Upper lobe of right lung (tissue), 1 donor: Measurements from ENCODE around the gene ZC3H7B. TPM values are rescaled to one million over a fixed set of nuclear protein-coding genes. Genes with fewer than 3 reads are reported as not detected.
A peak's percentile ranks its signal among the peaks of the same experiment; 100 is the strongest.

ENCODE experiments used
- ATAC-seq: fragments of 200-7000 bp; cut with Tn5 transposase; one replicate; pipeline ENCODE4 v1.9.1; 2020; ENCODE audit warnings: mild to moderate bottlenecking, moderate library complexity
- DNase-seq: peaks from one replicate; pipeline ENCODE4 v3.0.0-alpha.2; 2020
- H3K27ac ChIP-seq: fragments of 200-600 bp; one replicate; pipeline ENCODE4 v1.8.0; 2022
- H3K27me3 ChIP-seq: fragments of 200-600 bp; one replicate; pipeline ENCODE4 v1.8.0; 2022; ENCODE audit warnings: mild to moderate bottlenecking
- H3K36me3 ChIP-seq: fragments of 200-600 bp; one replicate; pipeline ENCODE4 v1.8.0; 2022
- H3K4me1 ChIP-seq: fragments of 200-600 bp; one replicate; pipeline ENCODE4 v1.8.0; 2022
- H3K4me3 ChIP-seq: fragments of 200-600 bp; one replicate; pipeline ENCODE4 v1.8.0; 2022; ENCODE audit warnings: mild to moderate bottlenecking
- H3K9me3 ChIP-seq: fragments of 200-600 bp; one replicate; pipeline ENCODE4 v1.8.0; 2022
- CTCF ChIP-seq: fragments of 200-600 bp; IDR thresholded peaks from one replicate; pipeline ENCODE4 v1.8.0; 2022; ENCODE audit warnings: antibody characterized with exemption
- intact Hi-C: fragments of 100-400 bp; cut with DNase I; formaldehyde crosslinking; loops from one replicate; pipeline ENCODE4 v1.11.0; 2022
- microRNA-seq: library from miRNA; unstranded; fragments of <30 nt; microRNA quantifications from one replicate; pipeline ENCODE4 v1.2.0, GENCODE V29; 2020; ENCODE audit warnings: borderline microRNAs expressed
- total RNA-seq: library from RNA; stranded (reverse); fragmentation: NEBNext Ultra II Directional; extraction: Animal tissue kit (Norgen Biotek cat#: 25700); gene quantifications from one replicate; pipeline ENCODE4 v1.2.1, GENCODE V29; 2021
- donor health status: DM: no; HTN: yes; CAD: no; lungs with severe emphysema.

The ZC3H7B gene
- total RNA-seq, 1 donor from 2014 or later = 70.3 TPM

GRCh38 chr22:41407433-41407832, 106.1 kb downstream of the ZC3H7B start:
- Histone ChIP-seq H3K4me1 (peaks cover 36% of the 10 kb centered on the region), H3K36me3 (no peaks in the 10 kb centered on the region), H3K27ac (no peak overlapping the region), H3K27me3 (no peaks in the 10 kb centered on the region), H3K9me3 (no peaks in the 10 kb centered on the region), H3K4me3 (no peak overlapping the region)
- TF ChIP-seq CTCF = no peak
- ATAC-seq = no peak
- DNase-seq = no peak
- intact Hi-C loops = loop anchor here (10.0 kb wide), 1 partner anchor 187 kb away; no protein-coding TSS in a partner anchor

GRCh38 chr22:41408665-41409064, 107.3 kb downstream of the ZC3H7B start:
- no peak for TF ChIP-seq CTCF
- Histone ChIP-seq H3K4me1 (peaks cover 38% of the 10 kb centered on the region), H3K27me3 (no peaks in the 10 kb centered on the region), H3K36me3 (no peaks in the 10 kb centered on the region), H3K27ac (peak overlapping the region; percentile 24), H3K4me3 (no peak overlapping the region), H3K9me3 (no peaks in the 10 kb centered on the region)
- intact Hi-C loops = loop anchor here (10.0 kb wide), 1 partner anchor 186 kb away; no protein-coding TSS in a partner anchor
- ATAC-seq = no peak
- no peak for DNase-seq

Small RNAs within 50 kb of the gene (microRNA-seq; reads per million reads assigned to microRNA genes)
- not detected for gene MIR6889

Other genes with a start within 250 kb of the ZC3H7B start
- gene EP300, start 208.9 kb upstream of the ZC3H7B start, total RNA-seq = 78.9 TPM
- 24.0 TPM for gene L3MBTL2, start 96.2 kb upstream of the ZC3H7B start, total RNA-seq
- 3.4 TPM for gene CHADL, start 60.6 kb upstream of the ZC3H7B start, total RNA-seq
- 48.0 TPM for gene RANGAP1, start 15.3 kb upstream of the ZC3H7B start, total RNA-seq
- gene TEF, start 80.4 kb downstream of the ZC3H7B start, total RNA-seq = 45.6 TPM
- 47.7 TPM for gene TOB2, start 145.3 kb downstream of the ZC3H7B start, total RNA-seq
- 32.9 TPM for gene PHF5A, start 167.2 kb downstream of the ZC3H7B start, total RNA-seq
- gene ACO2, start 167.6 kb downstream of the ZC3H7B start, total RNA-seq = 84.1 TPM
- 43.7 TPM for gene POLR3H, start 242.9 kb downstream of the ZC3H7B start, total RNA-seq